HUES6 (cell line): Measurements from ENCODE around the gene MADD.

Source experiments
- H3K27ac ChIP-seq: 2 replicates; pipeline ENCODE4 v1.7.0; 2013; ENCODE audit warnings: low read depth, mild to moderate bottlenecking, low read length, inconsistent platforms
- H3K27me3 ChIP-seq: 2 replicates; pipeline ENCODE4 v1.6.1; 2013; ENCODE audit warnings: low read length; ENCODE audit not compliant: control insufficient read depth, insufficient read depth
- H3K36me3 ChIP-seq: 2 replicates; pipeline ENCODE4 v1.6.1; 2013; ENCODE audit warnings: low read length; ENCODE audit not compliant: control insufficient read depth, insufficient read depth
- H3K4me1 ChIP-seq: 2 replicates; pipeline ENCODE4 v1.6.1; 2013; ENCODE audit warnings: low read length; ENCODE audit not compliant: control insufficient read depth, insufficient read depth
- H3K4me3 ChIP-seq: 2 replicates; pipeline ENCODE4 v1.5.1; 2013; ENCODE audit warnings: low read depth, low read length
- H3K9ac ChIP-seq: one replicate; pipeline ENCODE4 v1.6.1; 2013; ENCODE audit warnings: mild to moderate bottlenecking, low read length
- H3K9me3 ChIP-seq: 2 replicates; pipeline ENCODE4 v1.6.1; 2013; ENCODE audit warnings: low read depth, low read length; ENCODE audit not compliant: control insufficient read depth, insufficient read depth

Gene MADD

DNA sequence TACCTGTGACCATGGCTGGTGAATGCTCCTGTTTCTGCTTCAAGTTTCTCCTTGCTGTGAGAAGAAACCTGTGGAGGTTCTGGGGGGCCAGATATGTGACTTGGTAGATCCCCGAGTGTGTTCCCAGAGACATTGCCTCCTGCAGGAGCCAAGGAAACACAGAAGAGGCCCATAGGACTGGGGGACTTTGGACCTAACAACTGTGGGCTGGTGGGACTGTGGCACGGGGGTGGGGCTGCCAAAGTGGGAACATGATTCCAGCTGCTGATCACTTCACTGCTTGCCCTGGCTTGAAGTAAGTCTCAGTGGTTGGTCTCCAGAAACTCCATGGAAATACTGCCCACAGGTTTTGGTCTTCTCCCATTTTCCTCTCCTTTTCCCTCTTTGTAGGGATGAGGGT, 16.3 kb upstream of the MADD start:
- no peaks in the 10 kb centered on the region for H3K36me3 ChIP-seq
- H3K4me3 ChIP-seq, result no peak overlapping the region
- H3K9me3 ChIP-seq, result no peaks in the 10 kb centered on the region
- no peaks in the 10 kb centered on the region for H3K27me3 ChIP-seq
- H3K9ac ChIP-seq, result no peak overlapping the region
- no peak overlapping the region for H3K27ac ChIP-seq
- H3K4me1 ChIP-seq, result peaks cover 17% of the 10 kb centered on the region

DNA sequence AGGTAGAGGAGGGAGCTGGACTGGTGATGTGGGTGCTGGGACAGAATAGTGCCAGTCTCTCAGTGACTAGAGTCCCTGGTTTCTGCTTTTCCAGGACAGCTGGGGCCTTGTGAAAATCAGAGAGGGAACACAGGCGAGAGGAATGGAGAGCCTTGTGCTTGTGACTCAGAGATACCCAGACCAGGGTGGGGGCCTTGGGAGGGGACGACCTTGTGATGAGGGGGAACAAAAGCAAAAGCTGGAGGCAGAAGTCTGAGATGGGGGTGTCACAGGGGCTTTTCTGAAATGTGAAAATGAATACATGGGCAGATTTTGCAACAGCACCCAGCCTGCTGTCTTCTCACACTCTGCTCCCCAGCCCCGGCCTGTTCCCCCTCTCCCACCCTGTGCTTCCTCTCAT, 15.5 kb upstream of the MADD start:
- Histone ChIP-seq H3K36me3 (no peaks in the 10 kb centered on the region), H3K4me3 (no peak overlapping the region), H3K9me3 (no peaks in the 10 kb centered on the region), H3K27me3 (no peaks in the 10 kb centered on the region), H3K27ac (no peak overlapping the region), H3K4me1 (peaks cover 23% of the 10 kb centered on the region), H3K9ac (no peak overlapping the region)

DNA sequence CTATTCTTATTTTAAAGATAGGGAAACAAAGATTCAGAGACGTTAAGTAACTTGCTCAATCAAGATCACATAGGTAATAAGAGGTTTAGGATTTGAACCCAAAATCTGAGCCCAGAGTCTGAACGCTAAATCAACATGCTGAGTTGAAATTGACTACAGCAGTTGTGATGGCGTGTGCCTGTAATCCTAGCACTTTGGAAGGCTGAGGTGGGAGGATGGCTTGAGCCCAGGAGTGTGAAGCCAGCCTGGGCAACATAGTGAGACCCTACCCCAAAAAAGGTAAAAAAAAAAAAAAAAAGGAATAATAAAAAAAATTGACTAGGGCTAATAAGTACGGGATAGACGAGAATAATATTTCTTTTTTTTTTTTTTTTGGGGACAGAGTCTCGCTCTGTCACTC, 13.6 kb upstream of the MADD start:
- Histone ChIP-seq H3K27ac (no peak overlapping the region), H3K4me3 (no peak overlapping the region), H3K36me3 (peaks cover under 1% of the 10 kb centered on the region; the same call in 1 of the 2 replicates), H3K27me3 (no peaks in the 10 kb centered on the region), H3K4me1 (peaks cover 27% of the 10 kb centered on the region), H3K9ac (no peak overlapping the region), H3K9me3 (no peaks in the 10 kb centered on the region)

DNA sequence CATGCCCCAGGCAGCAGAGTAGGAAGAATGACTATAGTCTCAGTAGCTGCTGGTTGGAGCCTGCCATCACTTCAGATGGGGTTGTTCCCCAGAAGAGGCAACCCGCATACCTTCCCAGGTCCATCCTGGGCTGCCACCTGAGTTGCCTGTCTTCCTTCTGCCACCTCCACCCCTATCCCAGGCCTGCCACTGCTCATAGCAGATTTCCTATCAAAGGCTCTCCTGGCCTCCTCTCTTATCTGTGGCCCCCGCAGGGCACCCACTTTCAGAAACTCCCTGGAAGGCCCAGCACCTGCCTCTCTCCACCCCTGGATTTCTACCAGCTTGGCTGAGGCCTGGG, 12.8 kb upstream of the MADD start:
- H3K27ac ChIP-seq, result peak overlapping the region; percentile 39

DNA sequence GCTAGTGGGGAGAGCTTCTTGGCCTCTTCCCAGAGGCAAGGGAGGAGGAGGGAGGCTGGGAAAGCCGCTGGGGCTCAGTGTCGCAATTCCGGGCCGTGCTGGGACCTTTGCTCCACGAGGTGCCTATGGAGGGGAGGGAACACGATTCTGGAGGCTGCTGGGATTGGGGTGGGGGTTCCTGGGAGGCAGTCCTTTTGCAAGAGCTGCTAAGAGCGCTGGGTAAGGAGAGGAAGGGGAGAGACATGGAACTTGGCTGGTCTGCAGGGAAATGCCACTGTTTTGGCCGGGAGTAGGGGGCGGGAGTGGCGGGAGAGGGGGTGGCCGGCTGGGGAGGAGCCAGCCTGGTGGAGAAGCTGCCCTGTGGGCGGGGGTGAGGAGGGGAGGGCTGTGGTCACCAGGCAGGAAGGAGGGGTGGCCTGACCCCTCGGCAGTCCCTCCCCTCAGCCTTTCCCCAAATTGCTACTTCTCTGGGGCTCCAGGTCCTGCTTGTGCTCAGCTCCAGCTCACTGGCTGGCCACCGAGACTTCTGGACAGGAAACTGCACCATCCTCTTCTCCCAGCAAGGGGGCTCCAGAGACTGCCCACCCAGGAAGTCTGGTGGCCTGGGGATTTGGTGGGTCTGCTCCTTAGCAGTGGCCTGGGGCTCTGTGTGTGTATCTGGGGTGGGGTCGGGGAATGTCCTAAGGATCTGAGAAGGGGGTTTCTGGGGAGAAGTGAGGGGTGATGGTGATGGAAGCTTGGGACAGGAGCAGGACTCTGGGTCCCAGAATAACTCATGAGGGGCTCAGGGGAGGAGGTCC, 12.2 kb upstream of the MADD start, which contains the start of gene NR1H3:
TSS of gene NR1H3 (plus strand) at position 480 of the 800 bp plus-strand sequence. CDS start 1,221 bp downstream, outside the sequence.
- H3K4me3 ChIP-seq, result peak within 1 kb of the TSS; percentile 50
- no peaks in the 10 kb centered on the region for H3K9me3 ChIP-seq
- H3K27ac ChIP-seq, result peak within 1 kb of the TSS; percentile 39
- peak within 1 kb of the TSS; percentile 69 for H3K9ac ChIP-seq
- no peaks in the 10 kb centered on the region for H3K27me3 ChIP-seq
- H3K4me1 ChIP-seq, result peaks cover 27% of the 10 kb centered on the region
- H3K36me3 ChIP-seq, result peaks cover 4% of the 10 kb centered on the region; the same call in 1 of the 2 replicates

More for the DNA sequence above, 12.8 kb upstream of the MADD start:
- Histone ChIP-seq H3K4me1 (peaks cover 27% of the 10 kb centered on the region), H3K9me3 (no peaks in the 10 kb centered on the region), H3K36me3 (peaks cover 4% of the 10 kb centered on the region; the same call in 1 of the 2 replicates), H3K9ac (peak overlapping the region; percentile 69), H3K4me3 (peak overlapping the region; percentile 50), H3K27me3 (no peaks in the 10 kb centered on the region)

DNA sequence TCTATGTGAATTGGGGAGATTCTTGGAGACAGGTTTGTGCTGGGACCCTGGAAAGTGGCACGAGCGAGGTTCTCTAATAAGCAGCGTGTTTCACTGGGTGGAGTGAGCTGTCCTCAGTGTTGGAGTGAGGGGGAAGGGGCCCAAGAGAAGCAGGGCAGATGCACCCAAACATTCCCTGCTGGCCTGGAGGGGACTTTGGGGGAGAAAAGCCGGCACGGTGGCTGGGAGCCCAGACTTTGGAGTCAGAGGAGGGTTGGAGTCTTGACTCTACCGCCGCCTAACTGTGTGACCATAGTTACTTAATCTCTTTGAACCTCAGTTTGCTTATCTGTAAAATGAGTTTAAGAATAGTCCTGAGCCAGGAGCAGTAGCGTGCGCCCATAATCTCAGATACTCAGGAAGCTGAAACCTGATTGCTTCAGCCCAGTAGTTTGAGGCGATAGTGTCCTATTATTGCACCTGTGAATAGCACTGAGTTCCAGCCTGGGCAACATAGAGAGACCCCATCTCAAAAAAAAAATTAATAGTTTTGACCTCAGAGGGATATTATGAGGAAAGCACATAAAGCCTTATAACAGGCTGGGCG, 11.5 kb upstream of the MADD start:
- Histone ChIP-seq H3K9me3 (no peaks in the 10 kb centered on the region), H3K4me1 (peaks cover 27% of the 10 kb centered on the region), H3K9ac (peak overlapping the region; percentile 26), H3K27ac (no peak overlapping the region; the same call in 1 of the 2 replicates), H3K4me3 (peak overlapping the region; percentile 50; the same call in 1 of the 2 replicates), H3K36me3 (peaks cover 4% of the 10 kb centered on the region; the same call in 1 of the 2 replicates), H3K27me3 (no peaks in the 10 kb centered on the region)

GRCh38 chr11:47259232-47259977, 10.5 kb upstream of the MADD start:
- H3K9ac ChIP-seq, result no peak overlapping the region
- H3K4me3 ChIP-seq, result no peak overlapping the region
- H3K9me3 ChIP-seq, result no peaks in the 10 kb centered on the region
- H3K36me3 ChIP-seq, result peaks cover 4% of the 10 kb centered on the region; the same call in 1 of the 2 replicates
- peaks cover 27% of the 10 kb centered on the region for H3K4me1 ChIP-seq
- H3K27ac ChIP-seq, result no peak overlapping the region
- no peaks in the 10 kb centered on the region for H3K27me3 ChIP-seq

GRCh38 chr11:47260366-47260765, 9.6 kb upstream of the MADD start:
- H3K27me3 ChIP-seq, result no peaks in the 10 kb centered on the region
- H3K4me3 ChIP-seq, result no peak overlapping the region
- H3K9me3 ChIP-seq, result no peaks in the 10 kb centered on the region
- H3K27ac ChIP-seq, result no peak overlapping the region
- no peak overlapping the region for H3K9ac ChIP-seq
- H3K4me1 ChIP-seq, result peaks cover 25% of the 10 kb centered on the region
- H3K36me3 ChIP-seq, result peaks cover 4% of the 10 kb centered on the region; the same call in 1 of the 2 replicates

DNA sequence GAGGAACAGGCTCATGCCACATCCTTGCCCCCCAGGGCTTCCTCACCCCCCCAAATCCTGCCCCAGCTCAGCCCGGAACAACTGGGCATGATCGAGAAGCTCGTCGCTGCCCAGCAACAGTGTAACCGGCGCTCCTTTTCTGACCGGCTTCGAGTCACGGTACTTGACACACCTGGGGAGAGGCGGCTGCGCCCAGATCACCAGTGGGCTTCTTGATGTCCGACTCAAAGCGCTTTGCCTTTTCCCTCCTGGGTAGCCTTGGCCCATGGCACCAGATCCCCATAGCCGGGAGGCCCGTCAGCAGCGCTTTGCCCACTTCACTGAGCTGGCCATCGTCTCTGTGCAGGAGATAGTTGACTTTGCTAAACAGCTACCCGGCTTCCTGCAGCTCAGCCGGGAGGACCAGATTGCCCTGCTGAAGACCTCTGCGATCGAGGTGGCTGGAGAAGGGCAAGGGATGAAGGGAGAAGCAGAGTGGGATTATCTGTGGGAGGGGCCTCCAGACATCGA, 8.6 kb upstream of the MADD start:
- Histone ChIP-seq H3K9me3 (no peaks in the 10 kb centered on the region), H3K4me3 (no peak overlapping the region), H3K9ac (no peak overlapping the region), H3K27ac (no peak overlapping the region), H3K27me3 (no peaks in the 10 kb centered on the region), H3K4me1 (peaks cover 26% of the 10 kb centered on the region), H3K36me3 (peaks cover 4% of the 10 kb centered on the region; the same call in 1 of the 2 replicates)

DNA sequence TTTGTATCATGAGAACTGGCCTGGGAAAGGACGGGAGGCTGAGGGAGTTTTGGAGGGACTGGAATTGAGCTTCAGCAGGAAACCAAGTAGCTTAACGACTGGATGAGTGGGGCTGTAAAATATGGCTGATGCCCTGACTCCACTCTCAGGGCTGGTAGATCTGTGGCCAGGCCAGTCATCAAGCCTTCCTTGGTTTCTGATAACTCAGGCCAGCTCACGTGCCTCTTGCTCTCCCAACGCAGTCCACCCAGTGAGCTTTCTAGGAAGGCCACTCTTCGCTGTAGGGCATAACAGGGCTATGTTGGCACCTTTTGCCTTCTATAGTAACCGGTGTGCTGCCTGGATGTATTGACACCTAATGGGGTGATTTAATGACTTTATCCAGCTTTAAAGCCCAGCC, 5.8 kb upstream of the MADD start:
- H3K4me1 ChIP-seq, result peaks cover 26% of the 10 kb centered on the region
- no peak overlapping the region for H3K27ac ChIP-seq
- no peak overlapping the region for H3K4me3 ChIP-seq
- H3K9ac ChIP-seq, result no peak overlapping the region
- no peaks in the 10 kb centered on the region for H3K27me3 ChIP-seq
- no peaks in the 10 kb centered on the region for H3K9me3 ChIP-seq
- peaks cover 4% of the 10 kb centered on the region; the same call in 1 of the 2 replicates for H3K36me3 ChIP-seq
